Large intestine (tissue), 3 donors: ENCODE data around the gene WNT3. TPM values are rescaled to one million over a fixed set of nuclear protein-coding genes. Genes with fewer than 3 reads are reported as not detected.

Source experiments
- DNase-seq, 2 donors: peaks; one replicate each; pipeline versions ENCODE4 v3.0.0 to v3.0.0-alpha.2; 2013
- H3K27ac ChIP-seq: one replicate; pipeline ENCODE4 v1.5.1; 2013; ENCODE audit warnings: low read length
- H3K27me3 ChIP-seq: 2 replicates; pipeline ENCODE4 v1.6.1; 2013; ENCODE audit warnings: low read length; ENCODE audit not compliant: control insufficient read depth, insufficient read depth
- H3K36me3 ChIP-seq: 2 replicates; pipeline ENCODE4 v1.6.1; 2013; ENCODE audit warnings: low read length; ENCODE audit not compliant: control insufficient read depth, insufficient read depth
- H3K4me1 ChIP-seq: one replicate; pipeline ENCODE4 v1.6.1; 2013; ENCODE audit warnings: low read length; ENCODE audit not compliant: control insufficient read depth, insufficient read depth
- H3K4me3 ChIP-seq: one replicate; pipeline ENCODE4 v1.5.1; 2013; ENCODE audit warnings: low read length
- H3K9me3 ChIP-seq: one replicate; pipeline ENCODE4 v1.6.1; 2013; ENCODE audit warnings: mild to moderate bottlenecking, low read depth, low read length, moderate library complexity; ENCODE audit not compliant: control insufficient read depth
- WGBS: methylation state at CpG from one replicate; pipeline ENCODE4 v1.1.5; 2013; ENCODE audit warnings: low lambda C conversion rate; ENCODE audit not compliant: insufficient coverage; 5-methylcytosine and 5-hydroxymethylcytosine counted together
- polyA plus RNA-seq: library from polyadenylated mRNA; unstranded; fragments of 120-200 nt; gene quantifications from one replicate; pipeline ENCODE4 v1.2.1, GENCODE V29; 2013

Gene WNT3
- polyA plus RNA-seq, 1 donor: 9.3 TPM

GRCh38 chr17:46745376-46745775, 73.1 kb downstream of the WNT3 start:
- H3K9me3 ChIP-seq: no peaks in the 10 kb centered on the region
- WGBS: 100% methylated on average over 2 of the region's 3 CpGs
- H3K4me1 ChIP-seq: peaks cover 16% of the 10 kb centered on the region
- no peak overlapping the region for H3K4me3 ChIP-seq
- DNase-seq: no peak
- no peak overlapping the region for H3K27ac ChIP-seq
- H3K36me3 ChIP-seq: no peaks in the 10 kb centered on the region
- H3K27me3 ChIP-seq: no peaks in the 10 kb centered on the region

GRCh38 chr17:46744441-46744840, 74.1 kb downstream of the WNT3 start:
- Histone ChIP-seq H3K4me1 (peaks cover 16% of the 10 kb centered on the region), H3K27ac (no peak overlapping the region), H3K36me3 (no peaks in the 10 kb centered on the region), H3K4me3 (no peak overlapping the region), H3K9me3 (no peaks in the 10 kb centered on the region), H3K27me3 (no peaks in the 10 kb centered on the region)
- WGBS: no CpG with 5 or more reads among the region's 1 CpG
- no peak for DNase-seq

- DNase-seq: peak; percentile 88 to 91
These were observed 75.8 kb downstream of the WNT3 start for GRCh38 chr17:46742565-46743270.

GRCh38 chr17:46741122-46741730, 77.3 kb downstream of the WNT3 start:
- Histone ChIP-seq H3K36me3 (no peaks in the 10 kb centered on the region), H3K4me1 (peaks cover 16% of the 10 kb centered on the region), H3K9me3 (no peaks in the 10 kb centered on the region), H3K27me3 (no peaks in the 10 kb centered on the region), H3K4me3 (no peak overlapping the region), H3K27ac (peak overlapping the region; percentile 67)
- DNase-seq: no peak
- no CpG with 5 or more reads among the region's 2 CpGs for whole genome bisulfite sequencing

More at GRCh38 chr17:46742565-46743270, 75.8 kb downstream of the WNT3 start:
- no peaks in the 10 kb centered on the region for H3K36me3 ChIP-seq
- H3K27ac ChIP-seq: peak overlapping the region; percentile 67
- H3K9me3 ChIP-seq: no peaks in the 10 kb centered on the region
- peaks cover 16% of the 10 kb centered on the region for H3K4me1 ChIP-seq
- H3K4me3 ChIP-seq: no peak overlapping the region
- WGBS: 57% methylated on average over 3 of the region's 7 CpGs
- no peaks in the 10 kb centered on the region for H3K27me3 ChIP-seq

- Histone ChIP-seq H3K9me3 (no peaks in the 10 kb centered on the region), H3K27ac (no peak overlapping the region), H3K36me3 (no peaks in the 10 kb centered on the region), H3K4me1 (peaks cover 16% of the 10 kb centered on the region), H3K27me3 (no peaks in the 10 kb centered on the region), H3K4me3 (no peak overlapping the region)
- no peak for DNase-seq
These were observed 78.5 kb downstream of the WNT3 start for GRCh38 chr17:46739982-46740381.

- Histone ChIP-seq H3K27me3 (no peaks in the 10 kb centered on the region), H3K36me3 (no peaks in the 10 kb centered on the region), H3K9me3 (no peaks in the 10 kb centered on the region), H3K4me1 (peaks cover 12% of the 10 kb centered on the region), H3K27ac (no peak overlapping the region), H3K4me3 (no peak overlapping the region)
- 90% methylated on average over 2 of the region's 4 CpGs for WGBS
- no peak for DNase-seq
These were observed 79.9 kb downstream of the WNT3 start for GRCh38 chr17:46738544-46738943.

- Histone ChIP-seq H3K36me3 (peaks cover 3% of the 10 kb centered on the region), H3K27ac (no peak overlapping the region), H3K4me3 (no peak overlapping the region), H3K9me3 (no peaks in the 10 kb centered on the region), H3K4me1 (peaks cover 4% of the 10 kb centered on the region), H3K27me3 (no peaks in the 10 kb centered on the region)
- WGBS: 100% methylated on average over 1 of the region's 4 CpGs
- no peak for DNase-seq
These were observed 81.2 kb downstream of the WNT3 start for GRCh38 chr17:46737326-46737725.

GRCh38 chr17:46736100-46736499, 82.4 kb downstream of the WNT3 start:
- Histone ChIP-seq H3K27ac (no peak overlapping the region), H3K4me3 (no peak overlapping the region), H3K36me3 (peaks cover 3% of the 10 kb centered on the region), H3K9me3 (no peaks in the 10 kb centered on the region), H3K27me3 (no peaks in the 10 kb centered on the region), H3K4me1 (no peaks in the 10 kb centered on the region)
- DNase-seq: no peak

- Histone ChIP-seq H3K27ac (no peak overlapping the region), H3K36me3 (peaks cover 3% of the 10 kb centered on the region), H3K27me3 (no peaks in the 10 kb centered on the region), H3K4me1 (no peaks in the 10 kb centered on the region), H3K9me3 (no peaks in the 10 kb centered on the region), H3K4me3 (no peak overlapping the region)
- 100% methylated on average over 1 of the region's 1 CpG for WGBS
- DNase-seq: no peak
These were observed 84.5 kb downstream of the WNT3 start for GRCh38 chr17:46733837-46734475.

GRCh38 chr17:46732754-46733398, 85.6 kb downstream of the WNT3 start:
- no peaks in the 10 kb centered on the region for H3K27me3 ChIP-seq
- no peaks in the 10 kb centered on the region for H3K9me3 ChIP-seq
- no peak for DNase-seq
- H3K36me3 ChIP-seq: peaks cover 3% of the 10 kb centered on the region
- H3K4me1 ChIP-seq: peaks cover 4% of the 10 kb centered on the region
- no peak overlapping the region for H3K27ac ChIP-seq
- WGBS: 33% methylated on average over 1 of the region's 7 CpGs
- H3K4me3 ChIP-seq: no peak overlapping the region
